NK-92 (cell line): ENCODE measurements around the gene CCDC106.
A peak's percentile ranks its signal among the peaks of the same experiment; 100 is the strongest.

Source experiments
- DNase-seq: peaks from one replicate; lab custom pipeline; 2025; ENCODE audit not compliant: unreplicated experiment; lab: John Stamatoyannopoulos, UW

Gene CCDC106

GRCh38 chr19:55647732-55648584 lies at the start of gene CCDC106:
Gene CCDC106 (plus strand): TSS chr19:55648212. CDS start chr19:55649047, 835 bp downstream.
- no peak for DNase-seq

GRCh38 chr19:55598719-55599467 lies 49.1 kb upstream of the CCDC106 start:
- DNase-seq = peak; percentile 58

- DNase-seq = peak; percentile 82
Observed at GRCh38 chr19:55599468-55599841, 48.6 kb upstream of the CCDC106 start, which contains the start of gene FIZ1. Gene FIZ1 (minus strand): TSS chr19:55599517. CDS start chr19:55597865, 1,652 bp downstream.

- peak; percentile 42 for DNase-seq
Observed at GRCh38 chr19:55599842-55600661, 48.0 kb upstream of the CCDC106 start, which contains the start of gene ZNF524. Gene ZNF524 (plus strand): TSS chr19:55600288. CDS start chr19:55602113, 1,825 bp downstream.

GRCh38 chr19:55600662-55601028 lies 47.4 kb upstream of the CCDC106 start:
- no peak for DNase-seq

- no peak for DNase-seq
Observed at GRCh38 chr19:55601084-55601483, 46.9 kb upstream of the CCDC106 start.

- DNase-seq = no peak
Observed at GRCh38 chr19:55602104-55603001, 45.7 kb upstream of the CCDC106 start.

- no peak for DNase-seq
Observed at GRCh38 chr19:55603115-55603514, 44.9 kb upstream of the CCDC106 start.

- no peak for DNase-seq
Observed at GRCh38 chr19:55603581-55604292, 44.3 kb upstream of the CCDC106 start.

GRCh38 chr19:55605207-55605636 lies 42.8 kb upstream of the CCDC106 start:
- peak; percentile 85 for DNase-seq

- DNase-seq = no peak
Observed at GRCh38 chr19:55605637-55606470, 42.2 kb upstream of the CCDC106 start, which contains the start of gene ZNF865. Gene ZNF865 (plus strand): TSS chr19:55605647. CDS start chr19:55613619, 7,972 bp downstream.

- no peak for DNase-seq
Observed at GRCh38 chr19:55606471-55606787, 41.6 kb upstream of the CCDC106 start.

- DNase-seq = no peak
Observed at GRCh38 chr19:55606817-55607216, 41.2 kb upstream of the CCDC106 start.

GRCh38 chr19:55609326-55609725 lies 38.7 kb upstream of the CCDC106 start:
- no peak for DNase-seq

GRCh38 chr19:55611300-55611982 lies 36.6 kb upstream of the CCDC106 start:
- DNase-seq = no peak

- no peak for DNase-seq
Observed at GRCh38 chr19:55611983-55612645, 35.9 kb upstream of the CCDC106 start.

GRCh38 chr19:55613396-55613795 lies 34.6 kb upstream of the CCDC106 start:
- DNase-seq = no peak
